H1 (cell line): Measurements from ENCODE around the gene SCN2A. TPM values are rescaled to one million over a fixed set of nuclear protein-coding genes. Genes with fewer than 3 reads are reported as not detected.

Source experiments
- NANOG ChIP-seq: IDR thresholded peaks from 2 replicates; pipeline ENCODE4 v1.6.1; 2011; ENCODE audit warnings: low read length, low read depth, mild to moderate bottlenecking, inconsistent platforms; ENCODE audit not compliant: insufficient read depth, poor library complexity, severe bottlenecking
- SIRT6 ChIP-seq: IDR thresholded peaks from one replicate; pipeline ENCODE4 v1.7.1; 2012; ENCODE audit warnings: low read length, inconsistent platforms
- USF2 ChIP-seq: IDR thresholded peaks from 2 replicates; pipeline ENCODE4 v1.6.1; 2011; ENCODE audit warnings: low read length, improper control_type of control experiment
- polyA plus RNA-seq, 7 experiments: library from polyadenylated mRNA; depleted of rRNA in 3 of 7; stranded (reverse) in 5 of 7; unstranded in 2 of 7; fragments of >200 nt in 5 of 7; fragments of 200-250 nt in 2 of 7; gene quantifications; 1 replicate in 5 of 7; 2 replicates in 1 of 7; 4 replicates in 1 of 7; pipeline versions ENCODE4 v1.2.1 to v1.2.3, GENCODE V29; 2011 to 2013; ENCODE audit warnings: missing spikeins in 2 of 7, mixed read lengths in 2 of 7
- total RNA-seq: library from RNA; stranded (reverse); fragmentation: NEBNext Ultra II Directional; extraction: Animal tissue kit (Norgen Biotek cat#: 25700); gene quantifications from 2 replicates; pipeline ENCODE4 v1.2.1, GENCODE V29; 2021

Gene SCN2A
- total and polyA plus RNA-seq, 2 of the 8 experiments (the other 6 are each of a cell fraction or from before 2014, with no cell fraction given) = 0.18 to 1.1 TPM

DNA sequence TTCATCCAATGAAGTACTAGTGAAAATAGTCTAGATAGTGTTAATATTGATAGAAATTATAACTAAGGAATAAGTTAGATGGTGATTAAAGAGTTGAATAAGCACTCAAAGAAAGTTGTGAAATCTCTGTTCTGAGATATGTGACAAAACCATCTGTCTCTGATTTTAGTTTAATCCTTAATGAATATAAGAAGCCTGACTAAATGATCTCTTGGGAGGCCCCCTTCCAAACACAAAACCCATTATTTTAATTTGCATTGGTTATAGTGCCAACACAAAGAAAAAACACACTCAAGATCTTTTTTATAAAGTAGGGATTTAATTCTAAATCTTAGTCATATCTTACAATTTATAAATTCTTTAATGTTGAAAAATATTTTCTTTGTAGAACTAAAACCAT is 34.0 kb downstream of the SCN2A start (continued):
- TF ChIP-seq USF2 (no peak), NANOG (no peak), SIRT6 (no peak)
- TF ChIP-seq, all 59 proteins: peak for 0
